ENCODE results near the gene ZNF442.
A peak's percentile ranks its signal among the peaks of the same experiment; 100 is the strongest.
"Not testable (repeated sequence)": the region's sequence is repeated elsewhere in the genome, so short reads cannot be mapped to it uniquely, and the experiment has no call there.

The ZNF442 gene

GRCh38 chr19:12380444-12380737 lies 14.9 kb upstream of the ZNF442 start:
- Histone ChIP-seq H2AFZ (ENCODE audit: low read depth, low read length) (no peak overlapping the region), H4K20me1 (ENCODE audit: insufficient read depth, low read length) (no peaks in the 10 kb centered on the region), H3K36me3 (replicated peaks; ENCODE audit: low read depth, low read length) (peaks cover 29% of the 10 kb centered on the region), H3K4me2 (ENCODE audit: low read length) (no peak overlapping the region), H3K79me2 (ENCODE audit: low read length) (no peaks in the 10 kb centered on the region), H3K9ac (ENCODE audit: low read length) (no peak overlapping the region), H3K27ac (ENCODE audit: low read length) (no peak overlapping the region), H3K4me3 (ENCODE audit: low read length) (no peak overlapping the region), H3K27me3 (ENCODE audit: low read depth, low read length) (no peaks in the 10 kb centered on the region), H3K4me1 (ENCODE audit: low read length) (no peaks in the 10 kb centered on the region), H3K9me3 (ENCODE audit: insufficient read depth, low read length) (peaks cover 7% of the 10 kb centered on the region; the same call in 1 of the 2 replicates)
- TF ChIP-seq EZH2phosphoT487 (IDR thresholded peaks at IDR 0.05; ENCODE audit: low read depth) (no peak), CTCF (IDR thresholded peaks at IDR 0.05; ENCODE audit: low read depth, low read length) (no peak)

- Histone ChIP-seq H3K9ac (ENCODE audit: low read length) (no peak overlapping the region), H3K4me2 (ENCODE audit: low read length) (no peak overlapping the region), H3K27me3 (ENCODE audit: low read depth, low read length) (no peaks in the 10 kb centered on the region), H3K4me1 (ENCODE audit: low read length) (no peaks in the 10 kb centered on the region), H3K9me3 (ENCODE audit: insufficient read depth, low read length) (peaks cover 7% of the 10 kb centered on the region; the same call in 1 of the 2 replicates), H3K79me2 (ENCODE audit: low read length) (no peaks in the 10 kb centered on the region), H3K27ac (ENCODE audit: low read length) (no peak overlapping the region), H3K4me3 (ENCODE audit: low read length) (no peak overlapping the region), H2AFZ (ENCODE audit: low read depth, low read length) (no peak overlapping the region), H3K36me3 (replicated peaks; ENCODE audit: low read depth, low read length) (peaks cover 29% of the 10 kb centered on the region), H4K20me1 (ENCODE audit: insufficient read depth, low read length) (no peaks in the 10 kb centered on the region)
- TF ChIP-seq CTCF (IDR thresholded peaks at IDR 0.05; ENCODE audit: low read depth, low read length) (no peak), EZH2phosphoT487 (IDR thresholded peaks at IDR 0.05; ENCODE audit: low read depth) (no peak)
These were observed 14.4 kb upstream of the ZNF442 start for GRCh38 chr19:12379732-12380443.

- peaks cover 5% of the 10 kb centered on the region; the same call in 1 of the 2 replicates for H3K9me3 ChIP-seq (ENCODE audit: insufficient read depth, low read length)
- H3K27me3 ChIP-seq (ENCODE audit: low read depth, low read length) = no peaks in the 10 kb centered on the region
- no peak overlapping the region for H3K9ac ChIP-seq (ENCODE audit: low read length)
- no peak overlapping the region for H3K4me2 ChIP-seq (ENCODE audit: low read length)
- no peaks in the 10 kb centered on the region for H3K79me2 ChIP-seq (ENCODE audit: low read length)
- H2AFZ ChIP-seq (ENCODE audit: low read depth, low read length) = no peak overlapping the region
- H3K27ac ChIP-seq (ENCODE audit: low read length) = no peak overlapping the region
- no peaks in the 10 kb centered on the region for H3K4me1 ChIP-seq (ENCODE audit: low read length)
- no peak overlapping the region for H3K4me3 ChIP-seq (ENCODE audit: low read length)
- peaks cover 5% of the 10 kb centered on the region for H3K36me3 ChIP-seq (replicated peaks; ENCODE audit: low read depth, low read length)
- no peaks in the 10 kb centered on the region for H4K20me1 ChIP-seq (ENCODE audit: insufficient read depth, low read length)
- TF ChIP-seq CTCF (IDR thresholded peaks at IDR 0.05; ENCODE audit: low read depth, low read length) (no peak), EZH2phosphoT487 (IDR thresholded peaks at IDR 0.05; ENCODE audit: low read depth) (no peak)
These were observed 8.5 kb upstream of the ZNF442 start for GRCh38 chr19:12374026-12374425.

- peak overlapping the region; percentile 58 for H3K9ac ChIP-seq (ENCODE audit: low read length)
- H3K27me3 ChIP-seq (ENCODE audit: low read depth, low read length) = no peaks in the 10 kb centered on the region
- no peaks in the 10 kb centered on the region for H4K20me1 ChIP-seq (ENCODE audit: insufficient read depth, low read length)
- H2AFZ ChIP-seq (ENCODE audit: low read depth, low read length) = no peak overlapping the region
- TF ChIP-seq EZH2phosphoT487 (IDR thresholded peaks at IDR 0.05; ENCODE audit: low read depth) = no peak
- no peak for TF ChIP-seq CTCF (IDR thresholded peaks at IDR 0.05; ENCODE audit: low read depth, low read length)
- H3K79me2 ChIP-seq (ENCODE audit: low read length) = no peaks in the 10 kb centered on the region
- H3K9me3 ChIP-seq (ENCODE audit: insufficient read depth, low read length) = no peaks in the 10 kb centered on the region
- peaks cover 6% of the 10 kb centered on the region for H3K4me1 ChIP-seq (ENCODE audit: low read length)
- peak overlapping the region; percentile 73 for H3K4me2 ChIP-seq (ENCODE audit: low read length)
- H3K36me3 ChIP-seq (replicated peaks; ENCODE audit: low read depth, low read length) = peaks cover 4% of the 10 kb centered on the region
- peak overlapping the region; percentile 84 for H3K4me3 ChIP-seq (ENCODE audit: low read length)
- H3K27ac ChIP-seq (ENCODE audit: low read length) = no peak overlapping the region
These were observed 870 bp downstream of the ZNF442 start for GRCh38 chr19:12364391-12365235.

- not testable (repeated sequence) for H3K4me1 ChIP-seq (ENCODE audit: low read length); H3K36me3 ChIP-seq (replicated peaks; ENCODE audit: low read depth, low read length); H3K27ac ChIP-seq (ENCODE audit: low read length); H3K4me2 ChIP-seq (ENCODE audit: low read length); H3K4me3 ChIP-seq (ENCODE audit: low read length); H4K20me1 ChIP-seq (ENCODE audit: insufficient read depth, low read length); H3K27me3 ChIP-seq (ENCODE audit: low read depth, low read length); H2AFZ ChIP-seq (ENCODE audit: low read depth, low read length); H3K79me2 ChIP-seq (ENCODE audit: low read length); H3K9me3 ChIP-seq (ENCODE audit: insufficient read depth, low read length); H3K9ac ChIP-seq (ENCODE audit: low read length)
These were observed 3.2 kb downstream of the ZNF442 start for GRCh38 chr19:12362236-12362635.

All from OCI-LY3 (cell line).